GM23338 (cell line): ENCODE results near the gene GALNT9.

Source experiments
- EZH2 ChIP-seq: fragments of 200-600 bp; sonication (generic); IDR thresholded peaks from one replicate; pipeline ENCODE4 v1.8.0; 2017; ENCODE audit warnings: antibody characterized with exemption, mild to moderate bottlenecking, low read depth; ENCODE audit not compliant: unreplicated experiment
- POLR2AphosphoS5 ChIP-seq: IDR thresholded peaks from 2 replicates; pipeline ENCODE4 v1.6.1; 2016; ENCODE audit warnings: antibody characterized with exemption, low read depth
- STAT1 ChIP-seq: IDR thresholded peaks from one replicate; pipeline ENCODE4 v1.6.1; 2016; ENCODE audit warnings: antibody characterized with exemption; ENCODE audit not compliant: unreplicated experiment
- TF ChIP-seq, protein P1 (sequence below), 2 experiments: fragments of 200-600 bp in 1 of 2; sonication (generic) in 1 of 2; conservative IDR thresholded peaks; 2 replicates each; pipeline versions ENCODE4 v1.5.1 to v1.6.1; 2016 to 2017; ENCODE audit warnings: antibody characterized with exemption in 2 of 2, low read depth in 2 of 2, mild to moderate bottlenecking in 2 of 2, moderate library complexity in 1 of 2

DNA sequence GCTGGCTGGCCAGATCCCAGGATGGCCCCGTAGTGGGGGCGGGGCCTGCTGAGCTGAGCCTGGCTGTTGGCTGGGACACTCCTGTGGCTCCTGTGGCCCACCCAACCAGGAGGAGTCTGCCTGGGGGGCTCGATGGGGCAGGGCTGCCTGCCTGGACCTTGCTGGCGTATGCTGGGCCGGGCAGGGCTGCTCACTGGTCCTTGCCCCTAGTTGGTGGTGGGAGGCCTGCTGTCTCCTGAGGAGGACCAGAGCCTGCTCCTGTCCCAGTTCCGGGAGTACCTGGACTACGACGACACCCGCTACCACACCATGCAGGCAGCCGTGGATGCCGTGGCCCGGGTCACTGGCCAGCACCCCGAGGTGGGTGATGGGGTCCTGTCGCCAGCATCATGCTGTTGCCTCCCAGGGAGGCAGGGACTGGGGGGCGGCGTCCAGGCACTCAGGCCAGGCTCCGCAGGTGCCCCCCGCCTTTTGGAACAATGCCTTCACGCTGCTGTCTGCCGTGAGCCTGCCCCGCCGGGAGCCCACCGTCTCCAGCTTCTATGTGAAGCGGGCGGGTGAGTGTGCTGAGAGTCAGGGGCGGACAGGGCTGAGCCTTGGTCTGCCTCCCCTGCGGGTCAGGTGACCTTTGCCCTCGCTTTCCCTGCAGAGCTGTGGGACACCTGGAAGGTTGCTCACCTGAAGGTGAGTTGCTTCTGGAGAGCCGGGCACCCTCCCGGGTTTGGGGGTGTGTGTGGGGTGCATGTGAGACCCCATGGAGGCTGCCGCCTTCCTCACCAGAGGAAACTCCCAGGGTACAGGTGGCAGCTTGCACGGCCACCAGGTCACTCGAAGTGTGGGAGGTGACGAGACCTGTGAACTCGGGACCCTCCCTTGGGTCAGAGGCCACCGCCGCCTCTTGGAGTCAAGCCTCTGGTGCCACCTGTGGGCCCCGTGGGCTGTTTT lies 181.7 kb downstream of the GALNT9 start:
- TF ChIP-seq, protein P1, sequence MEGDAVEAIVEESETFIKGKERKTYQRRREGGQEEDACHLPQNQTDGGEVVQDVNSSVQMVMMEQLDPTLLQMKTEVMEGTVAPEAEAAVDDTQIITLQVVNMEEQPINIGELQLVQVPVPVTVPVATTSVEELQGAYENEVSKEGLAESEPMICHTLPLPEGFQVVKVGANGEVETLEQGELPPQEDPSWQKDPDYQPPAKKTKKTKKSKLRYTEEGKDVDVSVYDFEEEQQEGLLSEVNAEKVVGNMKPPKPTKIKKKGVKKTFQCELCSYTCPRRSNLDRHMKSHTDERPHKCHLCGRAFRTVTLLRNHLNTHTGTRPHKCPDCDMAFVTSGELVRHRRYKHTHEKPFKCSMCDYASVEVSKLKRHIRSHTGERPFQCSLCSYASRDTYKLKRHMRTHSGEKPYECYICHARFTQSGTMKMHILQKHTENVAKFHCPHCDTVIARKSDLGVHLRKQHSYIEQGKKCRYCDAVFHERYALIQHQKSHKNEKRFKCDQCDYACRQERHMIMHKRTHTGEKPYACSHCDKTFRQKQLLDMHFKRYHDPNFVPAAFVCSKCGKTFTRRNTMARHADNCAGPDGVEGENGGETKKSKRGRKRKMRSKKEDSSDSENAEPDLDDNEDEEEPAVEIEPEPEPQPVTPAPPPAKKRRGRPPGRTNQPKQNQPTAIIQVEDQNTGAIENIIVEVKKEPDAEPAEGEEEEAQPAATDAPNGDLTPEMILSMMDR (conservative IDR thresholded peaks at IDR 0.05; ENCODE audit: low read depth in 2 of 2): no peak
- TF ChIP-seq EZH2 (no peak), STAT1 (no peak), POLR2AphosphoS5 (no peak)
